ENCODE data around the gene SRD5A3.

DNA sequence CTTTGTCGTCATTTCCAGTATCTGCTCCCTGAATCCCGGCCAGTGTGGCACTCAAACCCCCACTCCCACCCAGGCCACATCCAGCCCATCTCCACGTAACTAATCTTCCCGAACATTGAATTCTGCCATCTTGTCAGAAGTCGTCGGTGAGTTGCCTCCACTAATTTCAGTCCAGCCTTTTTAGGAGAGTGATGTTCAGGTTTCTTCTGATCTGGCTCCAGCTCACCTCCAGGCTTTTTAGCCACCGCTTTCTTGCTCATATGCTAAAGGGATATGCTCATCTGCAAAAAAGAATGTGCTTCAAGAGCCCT lies 51.0 kb downstream of the SRD5A3 start:
- TF ChIP-seq, protein P1, sequence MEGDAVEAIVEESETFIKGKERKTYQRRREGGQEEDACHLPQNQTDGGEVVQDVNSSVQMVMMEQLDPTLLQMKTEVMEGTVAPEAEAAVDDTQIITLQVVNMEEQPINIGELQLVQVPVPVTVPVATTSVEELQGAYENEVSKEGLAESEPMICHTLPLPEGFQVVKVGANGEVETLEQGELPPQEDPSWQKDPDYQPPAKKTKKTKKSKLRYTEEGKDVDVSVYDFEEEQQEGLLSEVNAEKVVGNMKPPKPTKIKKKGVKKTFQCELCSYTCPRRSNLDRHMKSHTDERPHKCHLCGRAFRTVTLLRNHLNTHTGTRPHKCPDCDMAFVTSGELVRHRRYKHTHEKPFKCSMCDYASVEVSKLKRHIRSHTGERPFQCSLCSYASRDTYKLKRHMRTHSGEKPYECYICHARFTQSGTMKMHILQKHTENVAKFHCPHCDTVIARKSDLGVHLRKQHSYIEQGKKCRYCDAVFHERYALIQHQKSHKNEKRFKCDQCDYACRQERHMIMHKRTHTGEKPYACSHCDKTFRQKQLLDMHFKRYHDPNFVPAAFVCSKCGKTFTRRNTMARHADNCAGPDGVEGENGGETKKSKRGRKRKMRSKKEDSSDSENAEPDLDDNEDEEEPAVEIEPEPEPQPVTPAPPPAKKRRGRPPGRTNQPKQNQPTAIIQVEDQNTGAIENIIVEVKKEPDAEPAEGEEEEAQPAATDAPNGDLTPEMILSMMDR (IDR thresholded peaks at IDR 0.05), result no peak
- TF ChIP-seq POLR2A (IDR thresholded peaks at IDR 0.05), result no peak
- no peak for TF ChIP-seq EP300 (IDR thresholded peaks at IDR 0.05)

All from gastroesophageal sphincter (tissue), 3 donors.